GM18909 (cell line): ENCODE results near the gene KNDC1.
"Not testable (repeated sequence)": the region's sequence is repeated elsewhere in the genome, so short reads cannot be mapped to it uniquely, and the experiment has no call there.

ENCODE experiments used
- ATAC-seq: cut with Tn5 transposase; IDR thresholded peaks from one replicate; pipeline ENCODE4 v1.9.1; 2021; ENCODE audit warnings: mild to moderate bottlenecking; ENCODE audit not compliant: unreplicated experiment, poor library complexity

Gene KNDC1

DNA sequence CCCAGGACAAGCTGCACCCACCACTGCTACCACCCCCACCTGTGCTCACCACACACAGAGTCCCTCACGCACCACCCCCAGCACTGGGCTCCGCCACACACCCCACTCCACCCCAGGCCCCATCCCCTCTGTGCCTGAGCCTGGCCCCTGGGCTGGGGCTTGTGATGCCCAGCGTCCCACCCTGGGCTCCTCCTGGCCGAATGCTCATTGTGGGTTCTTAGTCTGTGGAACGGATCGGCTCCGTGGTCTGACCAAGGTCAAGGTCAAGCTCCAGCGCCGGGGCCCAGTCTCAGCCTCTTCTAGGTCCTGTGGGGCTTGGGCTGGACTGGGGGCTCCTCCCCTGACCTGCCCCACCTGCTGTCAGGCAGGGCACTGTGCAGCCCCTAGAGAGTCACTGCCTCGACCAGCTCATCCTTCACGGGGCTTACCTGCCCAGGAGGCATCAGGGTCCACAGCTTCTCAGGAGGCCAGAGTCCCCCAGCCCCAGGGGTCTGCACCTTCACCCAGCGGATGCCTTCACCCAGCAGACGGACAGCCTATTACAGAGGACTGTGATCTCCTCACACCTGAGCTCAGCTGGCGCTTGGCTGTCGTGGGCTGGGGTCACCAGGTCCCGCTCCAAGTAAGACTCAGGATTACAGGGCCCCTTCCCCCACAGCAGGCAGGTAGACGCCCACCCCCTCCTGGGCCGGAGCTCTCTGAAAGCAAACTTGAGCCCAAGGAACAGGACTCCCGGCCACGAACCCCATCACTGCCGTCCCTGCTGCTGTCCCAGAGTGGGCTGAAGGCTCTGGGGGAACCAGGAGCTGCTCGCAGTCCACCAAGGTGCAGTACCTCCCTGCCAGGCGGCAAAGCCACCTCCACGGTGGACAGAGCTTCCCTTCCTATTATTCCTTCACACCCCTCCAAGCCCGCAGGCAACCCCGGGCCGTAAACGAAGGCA is 54.7 kb downstream of the KNDC1 start:
- no peak for ATAC-seq

- ATAC-seq, result no peak
Measured at GRCh38 chr10:133215586-133215985, 55.6 kb downstream of the KNDC1 start.

DNA sequence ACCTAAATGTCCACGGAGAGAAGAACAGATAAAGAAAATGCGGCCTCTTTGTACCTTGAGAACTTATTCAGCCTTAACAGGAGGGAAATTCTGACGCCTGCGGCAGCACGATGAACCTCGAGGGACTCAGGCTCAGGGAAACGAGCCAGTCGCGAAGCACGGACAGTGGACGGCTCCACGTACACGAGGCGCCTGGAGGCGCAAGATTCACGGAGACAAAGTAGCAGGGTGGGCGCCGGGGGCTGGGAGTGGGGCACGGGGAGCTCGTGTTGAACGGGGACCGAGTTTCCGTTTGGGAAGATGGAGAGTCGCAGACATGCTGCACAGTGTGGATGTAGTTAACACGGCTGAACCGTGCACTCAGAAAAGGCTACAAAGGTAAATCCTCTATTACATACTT is 56.8 kb downstream of the KNDC1 start:
- ATAC-seq, result no peak

DNA sequence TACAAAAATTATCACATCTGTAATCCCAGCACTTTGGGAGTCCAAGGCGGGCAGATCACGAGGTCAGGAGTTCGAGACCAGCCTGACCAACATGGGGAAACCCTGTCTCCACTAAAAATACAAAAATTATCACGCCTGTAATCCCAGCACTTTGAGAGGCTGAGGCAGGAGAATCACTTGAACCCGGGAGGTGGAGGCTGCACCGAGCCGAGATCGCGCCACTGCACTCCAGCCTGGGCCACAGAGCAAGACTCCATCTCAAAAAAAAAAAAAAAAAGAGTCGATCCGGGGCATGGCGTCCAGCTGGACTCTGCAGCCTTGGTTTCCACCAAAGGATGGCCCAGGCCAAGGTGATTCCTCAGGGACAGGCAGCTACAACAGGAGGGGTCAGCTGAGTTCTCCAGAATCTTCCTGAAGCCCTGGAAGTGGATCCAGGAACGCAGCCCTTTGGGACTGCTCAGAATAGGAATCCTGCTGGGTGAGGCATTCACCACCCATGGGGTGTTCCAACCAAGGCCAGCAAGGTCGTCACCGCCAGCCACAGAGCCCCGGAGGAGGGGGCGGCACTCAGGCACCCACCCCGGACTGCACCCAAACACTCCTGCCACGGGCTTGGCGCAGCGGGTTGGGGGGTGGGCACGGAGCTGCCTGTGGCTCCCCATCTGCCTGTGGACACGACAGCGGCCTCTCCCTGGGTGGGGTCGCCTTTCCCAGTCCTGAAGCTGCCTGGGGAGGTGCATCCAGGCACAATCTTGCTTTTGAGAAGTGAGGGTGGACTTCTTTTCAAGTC is 58.0 kb downstream of the KNDC1 start:
- no peak for ATAC-seq

DNA sequence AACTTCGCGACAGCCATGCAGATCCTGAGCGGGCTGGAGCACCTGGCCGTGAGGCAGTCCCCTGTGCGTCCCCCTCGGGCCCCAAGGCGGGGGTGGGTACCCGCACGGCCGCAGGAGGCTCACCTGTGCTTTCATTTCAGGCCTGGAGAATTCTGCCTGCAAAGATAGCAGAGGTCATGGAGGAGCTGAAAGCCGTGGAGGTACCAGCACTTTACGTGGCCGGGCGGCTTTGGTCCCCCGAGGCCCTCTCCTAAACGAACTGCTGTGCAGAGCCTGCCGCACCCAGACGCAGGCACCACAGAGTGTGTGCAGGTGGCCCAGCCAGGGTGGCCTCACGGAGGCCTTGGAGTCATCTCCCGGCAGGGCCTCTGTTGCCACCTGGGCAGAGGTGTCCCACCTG is 58.9 kb downstream of the KNDC1 start:
- ATAC-seq, result no peak

DNA sequence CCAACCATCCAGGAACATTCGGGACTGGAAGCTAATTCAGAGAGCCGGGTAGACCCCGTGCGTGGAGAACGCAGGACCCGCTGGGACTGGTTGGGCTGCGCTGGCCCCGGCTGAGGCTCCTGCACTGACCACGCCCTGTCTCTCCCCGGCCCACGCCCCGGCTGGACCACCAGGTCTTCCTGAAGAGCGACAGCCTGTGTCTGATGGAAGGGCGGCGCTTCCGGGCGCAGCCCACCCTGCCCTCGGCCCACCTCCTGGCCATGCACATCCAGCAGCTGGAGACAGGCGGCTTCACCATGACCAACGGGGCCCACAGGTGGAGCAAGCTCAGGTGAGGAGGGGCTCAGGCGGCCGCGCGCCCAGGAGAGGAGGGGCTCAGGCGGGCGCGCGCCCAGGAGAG is 59.8 kb downstream of the KNDC1 start:
- no peak for ATAC-seq

DNA sequence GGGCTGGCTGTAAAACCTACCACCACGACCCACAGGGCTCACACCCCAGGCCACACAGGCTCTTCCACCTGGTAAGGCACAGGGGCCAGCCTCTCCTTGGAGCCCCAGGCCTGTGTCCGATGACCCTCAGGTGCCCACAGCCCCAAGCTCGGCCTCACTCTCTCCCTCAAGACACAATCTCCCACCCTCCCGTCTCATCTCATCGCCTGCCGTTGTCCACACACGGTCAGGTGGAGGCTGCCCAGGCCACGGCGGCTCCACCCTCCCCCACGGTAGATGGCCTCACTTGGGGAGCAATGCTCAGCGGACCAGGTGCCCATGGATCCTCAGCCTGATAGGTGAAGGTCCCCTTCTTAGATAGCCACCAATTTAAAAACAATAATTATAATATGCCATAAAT is 61.3 kb downstream of the KNDC1 start:
- no peak for ATAC-seq

DNA sequence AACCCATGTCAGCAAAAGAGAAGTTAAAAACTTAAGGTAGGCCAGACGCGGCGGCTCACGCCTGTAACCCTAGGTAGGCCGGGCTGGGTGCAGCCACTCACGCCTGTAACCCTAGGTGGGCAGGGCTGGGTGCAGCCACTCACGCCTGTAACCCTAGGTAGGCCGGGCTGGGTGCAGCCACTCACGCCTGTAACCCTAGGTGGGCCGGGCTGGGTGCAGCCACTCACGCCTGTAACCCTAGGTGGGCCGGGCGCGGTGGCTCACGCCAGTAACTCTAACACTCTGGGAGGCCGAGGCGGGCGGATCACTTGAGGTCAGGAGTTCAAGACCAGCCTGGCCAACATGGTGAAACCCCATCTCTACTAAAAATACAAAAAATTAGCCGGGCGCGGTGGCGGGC is 61.7 kb downstream of the KNDC1 start:
- not testable (repeated sequence) for ATAC-seq

- ATAC-seq, result no peak
Measured at GRCh38 chr10:133224076-133224475, 64.1 kb downstream of the KNDC1 start.

DNA sequence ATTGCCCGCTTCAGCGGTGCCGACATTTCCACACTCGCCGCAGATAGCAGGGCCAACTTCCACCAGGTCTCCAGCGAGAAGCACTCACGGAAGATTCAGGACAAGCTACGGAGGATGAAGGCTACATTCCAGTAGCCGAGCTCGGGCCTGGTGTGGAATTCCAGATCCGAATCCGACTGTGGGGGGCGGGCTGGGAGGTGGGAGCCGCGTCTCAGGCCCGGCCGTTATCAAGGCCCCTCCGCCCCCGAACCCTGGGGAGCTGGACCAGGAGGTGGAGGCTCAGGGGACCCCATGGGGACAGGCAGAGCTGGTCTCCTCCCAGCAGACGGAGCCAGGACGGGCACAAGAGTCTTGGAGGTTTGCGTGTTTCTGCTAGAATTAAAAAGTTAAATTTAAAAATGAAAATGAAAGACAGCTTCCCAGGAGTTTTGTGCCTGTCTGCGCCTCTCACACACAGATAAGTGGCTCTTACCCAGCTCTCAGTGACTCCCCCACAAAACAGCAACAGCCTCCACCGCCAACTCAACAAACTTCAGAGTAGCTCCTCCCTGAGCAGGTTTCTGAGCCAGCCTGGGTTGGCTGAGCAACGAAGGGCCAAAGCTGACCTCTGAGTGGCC is 64.8 kb downstream of the KNDC1 start:
- no peak for ATAC-seq

GRCh38 chr10:133225707-133226191 is 65.7 kb downstream of the KNDC1 start:
- ATAC-seq, result no peak

DNA sequence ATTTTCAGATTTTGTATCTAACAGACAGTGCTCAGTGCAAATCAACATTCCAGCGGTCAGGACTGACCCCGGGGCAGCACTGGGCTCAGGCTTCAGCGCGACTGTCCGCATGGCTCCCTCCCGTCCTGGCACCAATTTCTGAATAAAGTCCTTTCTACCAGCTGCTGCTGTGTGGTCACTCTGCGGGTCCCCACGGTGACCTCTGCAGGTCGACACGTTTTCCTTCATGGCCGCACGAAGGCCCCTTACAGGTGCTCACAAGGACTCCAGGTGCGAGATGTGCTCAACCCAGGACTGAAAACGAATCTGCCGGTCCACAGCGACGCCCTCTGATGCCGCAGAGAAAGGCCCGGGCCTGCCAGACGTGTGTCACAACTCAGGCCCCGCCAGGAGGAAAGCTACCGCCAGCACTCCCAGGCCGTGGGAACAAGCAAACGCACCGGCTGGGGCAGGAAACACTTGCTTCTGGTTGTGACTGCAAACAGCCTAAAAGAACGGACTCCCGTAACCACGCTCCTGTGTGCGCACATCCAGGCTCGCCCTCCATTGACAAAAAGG is 66.3 kb downstream of the KNDC1 start:
- ATAC-seq, result no peak

- no peak for ATAC-seq
Measured at GRCh38 chr10:133227256-133227655, 67.2 kb downstream of the KNDC1 start.

DNA sequence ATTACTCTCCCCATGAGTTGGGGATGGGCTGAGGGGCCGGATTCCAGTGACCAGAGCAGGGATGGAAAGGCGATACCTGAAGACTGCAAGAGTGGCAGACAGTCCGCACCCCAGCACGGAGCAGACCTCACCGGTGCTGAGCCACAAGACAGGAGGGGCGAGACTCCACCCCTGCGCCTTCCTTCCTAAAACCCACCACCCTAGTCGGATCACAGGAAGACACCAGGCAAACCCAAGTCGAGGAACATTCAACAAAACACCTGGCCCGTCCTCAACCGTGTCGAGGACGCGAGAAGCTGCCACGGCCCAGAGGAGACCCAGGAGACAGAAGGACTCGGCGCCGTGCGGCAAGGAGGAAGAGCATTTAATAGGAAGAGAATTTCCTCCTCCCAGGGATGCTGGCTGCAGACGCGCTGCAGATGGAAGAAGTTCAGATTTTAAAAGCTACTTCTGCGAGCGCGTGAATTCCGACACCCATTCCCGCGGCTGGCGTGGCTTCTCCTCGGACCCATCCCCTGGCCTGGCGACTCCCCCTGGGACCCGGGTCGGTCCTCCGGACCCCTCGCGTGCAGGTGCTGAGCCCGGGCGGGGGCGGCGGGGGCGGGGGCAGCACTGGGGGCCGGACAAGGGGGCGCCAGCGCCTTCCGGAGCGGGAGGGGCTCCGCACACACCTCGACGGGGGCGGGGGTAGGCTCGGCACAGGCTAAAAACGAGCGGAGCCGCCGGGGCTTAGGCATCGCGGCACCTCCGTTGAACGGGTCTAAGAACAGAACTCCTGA is 69.4 kb downstream of the KNDC1 start:
- ATAC-seq, result no peak

DNA sequence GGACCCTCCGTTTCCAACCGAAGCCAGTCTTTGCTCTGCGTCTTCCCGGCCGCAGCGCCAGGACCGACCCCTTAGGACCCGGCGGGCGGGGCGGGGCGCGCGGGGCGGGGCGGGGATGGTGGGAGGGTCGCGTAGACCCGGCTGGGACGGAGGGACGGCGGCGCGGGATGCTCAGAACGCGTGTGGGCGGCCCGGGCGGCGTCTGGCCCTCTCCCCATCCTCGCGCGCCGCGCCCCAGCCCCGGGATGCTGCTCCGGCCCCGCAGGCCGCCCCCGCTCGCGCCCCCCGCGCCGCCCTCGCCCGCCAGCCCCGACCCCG is 70.0 kb downstream of the KNDC1 start, which contains the start of gene UTF1:
TSS of gene UTF1 (plus strand) at position 174 of the 318 bp plus-strand sequence. CDS start at position 246, 72 bp downstream.
- ATAC-seq, result no peak

GRCh38 chr10:133230387-133231195 is 70.6 kb downstream of the KNDC1 start:
- no peak for ATAC-seq

DNA sequence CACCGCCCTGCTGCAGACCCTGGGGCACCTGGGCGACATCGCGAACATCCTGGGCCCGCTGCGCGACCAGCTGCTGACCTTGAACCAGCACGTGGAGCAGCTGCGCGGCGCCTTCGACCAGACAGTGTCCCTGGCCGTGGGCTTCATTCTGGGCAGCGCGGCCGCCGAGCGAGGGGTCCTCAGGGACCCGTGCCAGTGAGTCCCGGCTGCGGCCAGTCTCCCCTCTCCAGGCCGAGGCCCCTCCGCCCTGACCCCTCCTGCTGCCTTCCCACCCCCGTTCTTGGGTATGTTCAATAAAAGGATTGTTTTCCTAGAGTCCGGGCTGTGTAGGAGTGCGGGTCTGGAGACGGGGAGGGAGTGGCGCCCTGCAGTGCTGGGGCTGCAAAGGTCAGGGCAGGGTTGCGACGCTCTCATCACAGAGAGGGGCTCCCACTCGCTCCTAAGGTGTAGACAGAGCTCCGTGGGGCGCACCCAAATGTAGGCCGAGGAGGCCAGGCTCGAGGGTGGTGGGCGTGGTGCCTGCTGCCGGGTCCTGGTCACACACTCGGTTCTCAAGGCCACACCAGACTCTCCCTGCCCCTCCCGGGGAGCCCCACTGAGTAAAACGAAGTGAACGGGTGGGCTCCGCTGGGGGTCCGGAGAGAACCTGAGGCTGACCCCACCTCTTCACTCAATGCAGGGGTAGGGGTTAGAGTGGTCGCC is 71.4 kb downstream of the KNDC1 start:
- ATAC-seq, result no peak

DNA sequence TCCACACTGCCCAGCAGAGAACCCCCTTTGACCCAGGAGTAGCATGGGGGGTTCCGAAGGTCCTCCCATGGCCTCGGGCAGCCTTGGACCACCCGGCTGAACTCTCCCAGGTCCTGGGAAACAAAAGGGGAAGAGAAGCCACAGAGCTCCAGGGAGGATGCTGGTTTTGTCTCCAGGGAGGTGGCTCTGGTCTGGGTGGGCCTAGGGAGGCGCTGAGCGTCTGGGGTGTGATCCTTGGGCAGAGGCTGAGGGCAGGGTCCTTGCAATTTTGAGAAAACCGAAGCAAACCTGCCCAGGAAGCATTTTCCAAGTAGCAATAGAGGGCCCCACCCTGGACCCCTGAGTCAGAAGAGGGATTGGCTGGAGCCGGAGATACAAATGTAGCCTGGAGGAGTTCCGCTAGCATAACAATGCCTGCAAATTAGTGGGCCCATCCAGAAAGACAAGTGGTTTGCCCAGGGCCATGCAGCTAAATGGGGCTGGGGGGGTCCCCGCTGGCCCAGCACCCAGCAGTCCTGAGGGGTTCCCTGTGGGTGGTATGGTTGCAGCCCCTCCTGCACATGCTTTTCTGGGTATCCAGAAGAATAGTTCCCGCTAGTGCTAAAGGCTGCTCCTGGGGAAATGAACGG is 72.0 kb downstream of the KNDC1 start:
- no peak for ATAC-seq
